Choroid plexus epithelial cell (primary cell): ENCODE data around the gene SF3B3.

Source experiments
- DNase-seq: peaks from one replicate; pipeline ENCODE4 v3.0.0-alpha.2; 2010; ENCODE audit warnings: low read depth
- H3K4me3 ChIP-seq: 2 replicates; pipeline ENCODE4 v1.5.1; 2011; ENCODE audit warnings: low read depth, mild to moderate bottlenecking, control low read depth, low read length, moderate library complexity
- TF ChIP-seq, protein P1 (sequence below): conservative IDR thresholded peaks from 2 replicates; pipeline ENCODE4 v1.5.1; 2011; ENCODE audit warnings: low read depth, mild to moderate bottlenecking, control low read depth, inconsistent platforms, low read length, moderate library complexity

SF3B3 gene

DNA sequence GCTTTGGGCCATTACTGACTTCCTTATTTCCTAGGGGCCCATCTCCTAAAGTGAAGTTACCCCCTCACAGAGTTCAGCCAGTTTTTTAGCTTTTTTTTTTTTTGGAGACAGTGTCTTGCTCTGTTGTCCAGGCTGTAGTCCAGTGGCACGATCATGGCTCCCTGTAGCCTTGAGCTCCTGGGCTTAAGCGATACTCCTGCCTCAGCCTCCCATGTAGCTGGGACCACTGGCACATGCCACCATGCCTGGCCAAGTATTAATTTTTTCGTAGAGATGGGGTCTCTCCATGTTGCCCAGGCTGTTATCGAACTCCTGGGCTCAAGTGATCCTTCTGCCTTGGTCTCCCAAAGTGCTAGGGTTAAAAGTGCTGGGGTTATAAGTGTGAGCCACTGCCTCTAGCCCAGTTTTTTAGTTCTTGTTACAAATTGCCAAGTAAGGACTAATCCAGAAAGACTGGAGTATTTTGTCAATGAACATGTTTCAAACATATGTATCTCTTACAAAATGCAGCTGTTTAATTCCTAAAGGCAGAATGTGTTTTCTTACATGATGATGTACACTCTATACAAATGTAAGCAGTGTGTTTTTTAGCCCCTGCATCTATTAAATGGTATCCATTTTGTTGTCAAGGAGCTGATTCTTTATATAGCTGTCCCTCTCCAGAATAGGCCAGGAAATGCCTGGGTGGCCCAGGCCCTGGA lies 73.7 kb downstream of the SF3B3 start:
- TF ChIP-seq, protein P1, sequence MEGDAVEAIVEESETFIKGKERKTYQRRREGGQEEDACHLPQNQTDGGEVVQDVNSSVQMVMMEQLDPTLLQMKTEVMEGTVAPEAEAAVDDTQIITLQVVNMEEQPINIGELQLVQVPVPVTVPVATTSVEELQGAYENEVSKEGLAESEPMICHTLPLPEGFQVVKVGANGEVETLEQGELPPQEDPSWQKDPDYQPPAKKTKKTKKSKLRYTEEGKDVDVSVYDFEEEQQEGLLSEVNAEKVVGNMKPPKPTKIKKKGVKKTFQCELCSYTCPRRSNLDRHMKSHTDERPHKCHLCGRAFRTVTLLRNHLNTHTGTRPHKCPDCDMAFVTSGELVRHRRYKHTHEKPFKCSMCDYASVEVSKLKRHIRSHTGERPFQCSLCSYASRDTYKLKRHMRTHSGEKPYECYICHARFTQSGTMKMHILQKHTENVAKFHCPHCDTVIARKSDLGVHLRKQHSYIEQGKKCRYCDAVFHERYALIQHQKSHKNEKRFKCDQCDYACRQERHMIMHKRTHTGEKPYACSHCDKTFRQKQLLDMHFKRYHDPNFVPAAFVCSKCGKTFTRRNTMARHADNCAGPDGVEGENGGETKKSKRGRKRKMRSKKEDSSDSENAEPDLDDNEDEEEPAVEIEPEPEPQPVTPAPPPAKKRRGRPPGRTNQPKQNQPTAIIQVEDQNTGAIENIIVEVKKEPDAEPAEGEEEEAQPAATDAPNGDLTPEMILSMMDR: no peak
- no peak for DNase-seq
- H3K4me3 ChIP-seq: no peak overlapping the region

DNA sequence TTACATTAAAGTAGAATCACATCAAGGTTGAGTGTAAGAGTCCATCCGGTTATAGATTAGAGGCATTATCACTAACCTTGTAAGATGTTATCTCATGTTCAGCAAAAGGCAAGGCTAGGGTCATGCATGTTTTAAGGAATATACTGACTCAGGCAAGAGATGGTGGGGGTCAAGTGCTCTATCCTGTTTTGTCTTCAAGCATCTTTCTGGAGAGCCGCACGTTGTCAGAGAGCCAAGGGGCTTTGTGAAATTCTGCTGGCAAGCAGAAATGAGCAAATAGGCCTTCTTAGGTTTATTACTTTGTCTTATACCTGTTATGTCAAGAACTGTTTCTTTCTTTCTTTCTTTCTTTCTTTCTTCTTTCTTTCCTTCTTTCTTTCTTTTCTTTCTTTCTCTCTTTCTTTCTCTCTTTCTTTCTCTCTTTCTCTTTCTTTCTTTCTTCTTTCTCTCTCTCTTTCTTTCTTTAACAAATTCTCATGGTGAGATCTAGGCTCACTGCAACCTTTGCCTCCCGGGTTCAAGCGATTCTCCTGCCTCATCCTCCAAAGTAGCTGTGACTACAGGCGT lies 75.4 kb downstream of the SF3B3 start:
- H3K4me3 ChIP-seq: no peak overlapping the region
- TF ChIP-seq, protein P1: no peak
- DNase-seq: no peak

DNA sequence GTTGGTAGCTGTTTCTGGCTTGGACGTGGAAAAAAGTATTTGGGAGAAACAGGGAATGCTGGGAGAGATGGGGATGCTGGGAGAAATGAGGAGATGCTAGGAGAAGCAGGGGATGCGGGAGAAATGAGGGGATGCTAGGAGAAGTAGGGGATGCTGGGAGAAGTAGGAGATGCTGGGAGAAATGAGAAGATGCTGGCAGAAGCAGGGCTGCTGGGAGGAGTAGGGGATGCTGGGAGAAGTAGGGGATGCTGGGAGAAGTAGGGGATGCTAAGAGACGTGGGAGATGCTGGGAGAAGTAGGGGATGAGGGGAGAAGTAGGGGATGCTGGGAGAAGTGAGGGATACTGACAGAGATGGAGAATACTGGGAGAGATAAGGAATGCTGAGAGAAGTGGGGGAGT lies 77.1 kb downstream of the SF3B3 start:
- DNase-seq: no peak
- H3K4me3 ChIP-seq: no peak overlapping the region
- TF ChIP-seq, protein P1: no peak

DNA sequence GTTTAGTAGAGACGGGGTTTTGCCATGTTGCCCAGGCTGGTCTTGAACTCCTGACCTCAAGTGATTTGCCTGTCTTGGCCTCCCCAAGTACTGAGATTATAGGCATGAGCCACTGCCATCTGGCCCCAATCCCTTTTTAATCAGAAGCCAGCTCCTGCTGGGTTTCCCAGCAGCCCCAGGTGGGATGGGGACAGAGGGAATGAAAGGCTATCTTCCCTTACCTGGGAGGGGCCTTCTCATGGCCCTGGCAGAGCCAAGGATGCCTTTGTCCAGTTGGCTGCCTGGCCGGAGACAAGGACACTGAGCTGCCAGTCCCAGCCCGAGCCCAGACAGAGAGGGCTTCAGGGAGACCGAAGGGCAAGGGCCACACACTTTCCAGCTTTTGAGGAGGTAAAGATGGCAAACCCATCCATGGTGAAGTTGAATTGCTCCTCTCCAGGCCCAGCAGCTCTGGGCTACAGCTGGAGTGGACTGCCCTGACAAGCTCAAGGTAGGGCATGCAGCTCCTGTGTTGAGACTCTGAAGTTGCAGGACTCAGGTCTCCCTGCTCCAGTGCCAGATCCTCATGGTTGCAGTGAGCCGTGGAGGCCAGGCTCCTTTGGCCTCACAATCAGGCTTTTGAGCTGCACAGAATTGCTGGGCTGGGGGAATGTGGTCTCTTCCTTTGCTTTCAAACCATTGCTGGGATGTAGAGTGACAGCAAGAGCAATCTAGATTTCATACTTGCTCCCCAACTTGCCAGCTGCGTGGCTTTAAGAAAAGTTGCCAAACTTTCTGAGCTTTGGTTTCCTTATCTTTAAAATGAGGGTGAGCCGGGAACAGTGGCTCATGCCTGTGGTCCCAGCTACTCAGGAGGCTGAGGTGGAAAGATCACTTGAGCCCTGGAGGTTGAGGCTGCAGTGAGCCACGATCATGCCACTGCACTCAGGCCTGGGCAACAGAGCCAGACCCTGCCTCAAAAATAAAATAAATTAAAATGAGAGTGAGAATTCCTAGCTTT lies 78.3 kb downstream of the SF3B3 start:
- TF ChIP-seq, protein P1: no peak
- peak; percentile 36 for DNase-seq
- no peak overlapping the region for H3K4me3 ChIP-seq

DNA sequence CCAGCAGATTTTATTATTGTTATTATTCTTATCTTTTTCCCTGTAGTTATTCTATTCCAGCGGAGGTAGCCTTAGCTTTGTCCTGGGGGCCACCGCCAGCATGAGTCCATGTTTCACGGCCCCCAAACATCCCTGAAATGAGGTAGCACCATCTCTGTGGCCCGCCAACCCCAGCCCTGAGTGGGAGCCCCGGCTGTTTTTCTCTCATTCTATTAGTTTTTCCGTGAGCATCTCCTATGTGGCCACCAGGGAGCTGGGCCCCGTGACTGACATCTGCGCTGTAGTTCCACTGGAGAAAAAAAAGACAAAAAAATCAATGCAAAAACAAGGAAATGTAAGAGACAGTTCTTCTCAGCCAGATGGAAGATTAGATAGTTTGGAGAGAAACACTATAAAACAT lies 79.2 kb downstream of the SF3B3 start:
- TF ChIP-seq, protein P1: peak; percentile 7
- DNase-seq: no peak
- H3K4me3 ChIP-seq: no peak overlapping the region

DNA sequence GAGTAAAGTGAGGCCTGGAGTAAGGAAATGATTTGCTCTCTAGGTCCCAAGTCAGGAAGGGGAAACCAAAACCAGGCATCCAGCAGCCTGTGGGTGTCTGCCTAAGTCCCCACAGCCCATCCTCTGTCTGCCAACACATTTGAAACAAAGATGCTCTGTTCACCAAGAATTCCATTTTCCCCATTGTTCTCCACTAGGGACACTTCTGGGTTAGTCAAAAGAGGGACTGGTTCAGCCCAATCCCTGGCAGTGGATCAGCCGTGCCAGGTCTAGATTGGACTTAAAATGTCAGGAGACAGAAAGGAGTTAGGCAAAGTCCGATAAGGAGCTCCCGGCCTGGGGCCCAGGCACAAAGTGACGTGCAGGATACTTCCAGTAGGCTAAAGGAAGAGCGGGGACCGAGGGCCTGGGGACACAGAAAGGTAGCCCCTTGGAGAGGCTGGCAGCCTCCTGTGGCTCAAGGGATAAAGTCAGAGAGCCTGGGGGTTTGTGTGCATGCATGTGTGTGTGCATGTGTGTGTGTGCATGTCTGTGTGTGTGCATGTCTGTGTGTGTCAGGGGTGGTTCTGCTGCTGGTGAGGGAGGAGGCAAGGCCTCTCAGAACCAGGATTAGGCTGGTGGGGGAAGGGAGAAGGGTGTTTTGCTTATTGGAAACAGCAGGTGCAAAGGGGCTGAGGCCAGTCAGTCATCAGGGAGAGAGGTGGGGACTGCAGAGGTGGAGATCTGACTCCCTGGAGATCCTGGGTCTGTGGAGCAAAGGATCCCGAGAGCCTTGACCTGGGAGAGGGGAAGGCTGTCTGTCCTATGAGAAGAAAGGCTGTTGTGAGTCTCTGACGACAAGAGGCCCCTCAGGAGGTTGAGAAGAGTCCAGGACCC lies 81.0 kb downstream of the SF3B3 start:
- no peak for DNase-seq

More for the DNA sequence above, 81.0 kb downstream of the SF3B3 start:
- TF ChIP-seq, protein P1: no peak
- no peak overlapping the region for H3K4me3 ChIP-seq
